Ovary (tissue), 9 donors: ENCODE measurements around the gene KCNIP4. TPM values are rescaled to one million over a fixed set of nuclear protein-coding genes. Genes with fewer than 3 reads are reported as not detected.

ENCODE experiments used
- microRNA-seq, 3 donors: library from miRNA; unstranded; fragments of <30 nt; microRNA quantifications; one replicate each; pipeline versions ENCODE4 to v1.2.0, GENCODE V29; 2019 to 2020
- polyA plus RNA-seq, 2 donors: library from polyadenylated mRNA; stranded (reverse); fragments of 200-250 nt in 1 of 2; fragments of 350-450 nt in 1 of 2; fragmentation: Illumina TruSeq in 1 of 2; extraction: RNeasy Lipid Tissue Mini Kit (QIAGEN cat#74804) in 1 of 2; gene quantifications; one replicate each; pipeline ENCODE4 v1.2.3, GENCODE V29; 2013 to 2014
- total RNA-seq, 7 donors: library from RNA; depleted of rRNA in 2 of 7; stranded (reverse); fragments of >200 nt in 2 of 7; fragmentation: NEBNext Ultra II Directional in 3 of 7; extraction: Animal tissue kit (Norgen Biotek cat#: 25700) in 3 of 7; gene quantifications; one replicate each; pipeline versions ENCODE4 v1.1.0 to v1.2.4, GENCODE V29; 2016 to 2023
- donor health status: DM: no; HTN: no; CAD: no; lungs with moderate emphysema.
- donor health status: DM: no; HTN: no; CAD: no.
- donor health status: Bipolar disorder and iron deficiency.
- donor health status: DM: yes; HTN: yes; CAD: no.
- donor health status: DM: no; HTN: no; CAD: no.
- donor health status: DM: yes; HTN: yes; CAD: no.

KCNIP4 gene
- total and polyA plus RNA-seq, 9 donors = 0.11 to 3.9 (median 0.93) TPM; not detected in 1

Small RNA genes within 50 kb of the gene (microRNA-seq; reads per million reads assigned to microRNA genes)
- gene MIR7978 = 0 to 0.16 (median 0) reads per million in 3 donors
